RWPE2 (cell line): ENCODE data around the gene LYZL1.
A peak's percentile ranks its signal among the peaks of the same experiment; 100 is the strongest.
"Not testable (repeated sequence)": the region's sequence is repeated elsewhere in the genome, so short reads cannot be mapped to it uniquely, and the experiment has no call there.

ENCODE experiments used
- ATAC-seq: fragments of 200-7000 bp; cut with Tn5 transposase; 3 replicates; pipeline ENCODE4 v1.9.1; 2021; ENCODE audit warnings: low read depth
- DNase-seq: peaks from one replicate; pipeline ENCODE4 v3.0.0-alpha.2; 2020; ENCODE audit warnings: low spot score
- H3K27ac ChIP-seq: fragments of 450-650 bp; 2 replicates; pipeline ENCODE4 v1.5.1; 2017; ENCODE audit warnings: mild to moderate bottlenecking; ENCODE audit not compliant: poor library complexity, severe bottlenecking
- H3K27me3 ChIP-seq: fragments of 250-450 bp; sonication (Bioruptor Pico); 2 replicates; pipeline ENCODE4 v1.5.1; 2021; ENCODE audit warnings: mild to moderate bottlenecking, moderate library complexity; ENCODE audit not compliant: insufficient read depth, poor library complexity, severe bottlenecking
- H3K36me3 ChIP-seq: fragments of 250-450 bp; sonication (Bioruptor Pico); 2 replicates; pipeline ENCODE4 v1.5.1; 2020; ENCODE audit warnings: low read depth, mild to moderate bottlenecking, moderate library complexity
- H3K4me1 ChIP-seq: fragments of 250-450 bp; sonication (Bioruptor Pico); 2 replicates; pipeline ENCODE4 v1.5.1; 2021; ENCODE audit warnings: mild to moderate bottlenecking, moderate library complexity; ENCODE audit not compliant: insufficient read depth, poor library complexity, severe bottlenecking
- H3K4me3 ChIP-seq: fragments of 250-450 bp; sonication (Bioruptor Pico); 2 replicates; pipeline ENCODE4 v1.5.1; 2021; ENCODE audit warnings: mild to moderate bottlenecking, moderate library complexity; ENCODE audit not compliant: severe bottlenecking
- H3K9me3 ChIP-seq: fragments of 250-450 bp; sonication (Bioruptor Pico); 2 replicates; pipeline ENCODE4 v1.5.1; 2021; ENCODE audit warnings: mild to moderate bottlenecking, moderate library complexity; ENCODE audit not compliant: severe bottlenecking
- CTCF ChIP-seq: fragments of 450-650 bp; IDR thresholded peaks from one replicate; pipeline ENCODE4 v1.5.1; 2017; ENCODE audit warnings: mild to moderate bottlenecking, moderate library complexity; ENCODE audit not compliant: poor library complexity, severe bottlenecking

Gene LYZL1

GRCh38 chr10:29301359-29301910, 12.6 kb downstream of the LYZL1 start:
- Histone ChIP-seq H3K36me3 (no peaks in the 10 kb centered on the region), H3K9me3 (no peaks in the 10 kb centered on the region), H3K27ac (no peak overlapping the region), H3K27me3 (no peaks in the 10 kb centered on the region), H3K4me3 (no peak overlapping the region), H3K4me1 (no peaks in the 10 kb centered on the region)
- ATAC-seq (no peak), DNase-seq (no peak)
- TF ChIP-seq CTCF: no peak

- Histone ChIP-seq H3K9me3 (no peaks in the 10 kb centered on the region), H3K36me3 (no peaks in the 10 kb centered on the region), H3K4me3 (no peak overlapping the region), H3K27ac (no peak overlapping the region), H3K27me3 (no peaks in the 10 kb centered on the region), H3K4me1 (no peaks in the 10 kb centered on the region)
- DNase-seq (no peak), ATAC-seq (no peak)
- TF ChIP-seq CTCF: no peak
Measured at GRCh38 chr10:29302499-29302898, 13.6 kb downstream of the LYZL1 start.

GRCh38 chr10:29304264-29304994, 15.6 kb downstream of the LYZL1 start:
- H3K27me3 ChIP-seq: no peaks in the 10 kb centered on the region
- H3K9me3 ChIP-seq: no peaks in the 10 kb centered on the region
- DNase-seq (no peak), ATAC-seq (peak; percentile 67)
- TF ChIP-seq CTCF: peak; percentile 83
- H3K4me3 ChIP-seq: no peak overlapping the region
- no peaks in the 10 kb centered on the region for H3K4me1 ChIP-seq
- H3K27ac ChIP-seq: no peak overlapping the region
- H3K36me3 ChIP-seq: no peaks in the 10 kb centered on the region

- no peak overlapping the region for H3K4me3 ChIP-seq
- DNase-seq: no peak
- H3K27me3 ChIP-seq: no peaks in the 10 kb centered on the region
- TF ChIP-seq CTCF: no peak
- ATAC-seq: no peak
- no peaks in the 10 kb centered on the region for H3K36me3 ChIP-seq
- no peak overlapping the region for H3K27ac ChIP-seq
- no peaks in the 10 kb centered on the region for H3K9me3 ChIP-seq
- H3K4me1 ChIP-seq: no peaks in the 10 kb centered on the region
Measured at GRCh38 chr10:29304995-29305335, 16.1 kb downstream of the LYZL1 start.

GRCh38 chr10:29306688-29307087, 17.8 kb downstream of the LYZL1 start:
- no peaks in the 10 kb centered on the region for H3K27me3 ChIP-seq
- H3K9me3 ChIP-seq: no peaks in the 10 kb centered on the region
- ATAC-seq (no peak), DNase-seq (no peak)
- no peak overlapping the region for H3K27ac ChIP-seq
- H3K36me3 ChIP-seq: no peaks in the 10 kb centered on the region
- TF ChIP-seq CTCF: no peak
- H3K4me1 ChIP-seq: no peaks in the 10 kb centered on the region
- no peak overlapping the region for H3K4me3 ChIP-seq

GRCh38 chr10:29308142-29308541, 19.3 kb downstream of the LYZL1 start:
- H3K4me3 ChIP-seq, DNase-seq, H3K36me3 ChIP-seq, H3K4me1 ChIP-seq, H3K27ac ChIP-seq, H3K9me3 ChIP-seq, H3K27me3 ChIP-seq, ATAC-seq: not testable (repeated sequence)
